ENCODE data around the gene FHOD3. TPM values are rescaled to one million over a fixed set of nuclear protein-coding genes. Genes with fewer than 3 reads are reported as not detected.

FHOD3 gene
- total and polyA plus RNA-seq, 2 of the 13 experiments (the other 11 are each of a cell fraction or from before 2014, with no cell fraction given) = 0.07 TPM; not detected in 1

- Histone ChIP-seq H4K20me1 (ENCODE audit: insufficient read depth, low read length) (no peaks in the 10 kb centered on the region), H3K4me3 (replicated peaks in 1 of 3; ENCODE audit: insufficient read depth in 1 of 3, low read depth in 2 of 3, low read length in 3 of 3) (no peak overlapping the region), H2AFZ (ENCODE audit: low read length) (no peak overlapping the region), H3K4me2 (ENCODE audit: low read depth, low read length) (no peak overlapping the region), H3K27ac (ENCODE audit: extremely low read length, insufficient read depth, low read length) (no peak overlapping the region), H3K36me3 (replicated peaks in 1 of 2; ENCODE audit: control insufficient read depth in 1 of 2, insufficient read depth in 2 of 2, low read length in 2 of 2) (no peaks in the 10 kb centered on the region), H3K9ac (ENCODE audit: insufficient read depth, low read depth, low read length) (no peak overlapping the region), H3K79me2 (ENCODE audit: insufficient read depth, low read length) (no peaks in the 10 kb centered on the region), H3K9me3 (ENCODE audit: low read length) (no peaks in the 10 kb centered on the region), H3K4me1 (ENCODE audit: insufficient read depth, low read length) (no peaks in the 10 kb centered on the region), H3K27me3 (ENCODE audit: control insufficient read depth in 1 of 2, insufficient read depth in 2 of 2, low read length in 2 of 2) (peaks cover 2 to 24% of the 10 kb centered on the region in 2 experiments; a peak in 2 of 5 replicates)
- peak; percentile 27; the same call in 1 of the 3 replicates for ATAC-seq
- no peak for DNase-seq (ENCODE audit: low spot score)
- no TSS peak for BruUV-seq (replicated peaks)
- ChIA-PET POLR2A (no interaction called here), CTCF (ENCODE audit: low intra/inter-chr PET ratio, low total read pairs) (no interaction called here)
- 24% methylated on average over 5 of the region's 5 CpGs for WGBS (ENCODE audit: low lambda C conversion rate)
- in situ Hi-C loops (cut with HindIII; ENCODE audit: extremely low pct_ligation_motif_present, low pct_unique_long_range_greater_than_20kb) = no loop called here
- 0 out of 2 replicates have a peak, but pooled peaks have one; percentile 23 for TF ChIP-seq CTCF (CRISPR knock-in tag; IDR thresholded peaks at IDR 0.05)
- TF ChIP-seq RFXANK (CRISPR knock-in tag; IDR thresholded peaks at IDR 0.05) = no peak
- TF ChIP-seq STAG1 (CRISPR knock-in tag; IDR thresholded peaks at IDR 0.05) = peak; percentile 38
- FAIRE-seq = no peak
- intact Hi-C loops (cut with micrococcal nuclease; ENCODE audit: unreplicated experiment) = no loop called here
These were observed 75.4 kb downstream of the FHOD3 start for GRCh38 chr18:36372903-36373311.

GRCh38 chr18:36374262-36374661, 76.7 kb downstream of the FHOD3 start:
- Histone ChIP-seq H3K4me1 (ENCODE audit: insufficient read depth, low read length) (no peaks in the 10 kb centered on the region), H3K27me3 (ENCODE audit: control insufficient read depth in 1 of 2, insufficient read depth in 2 of 2, low read length in 2 of 2) (peaks cover 2 to 24% of the 10 kb centered on the region in 2 experiments; a peak in 2 of 5 replicates), H3K4me3 (replicated peaks in 1 of 3; ENCODE audit: insufficient read depth in 1 of 3, low read depth in 2 of 3, low read length in 3 of 3) (no peak overlapping the region), H3K9me3 (ENCODE audit: low read length) (no peaks in the 10 kb centered on the region), H4K20me1 (ENCODE audit: insufficient read depth, low read length) (no peaks in the 10 kb centered on the region), H3K79me2 (ENCODE audit: insufficient read depth, low read length) (no peaks in the 10 kb centered on the region), H2AFZ (ENCODE audit: low read length) (no peak overlapping the region), H3K36me3 (replicated peaks in 1 of 2; ENCODE audit: control insufficient read depth in 1 of 2, insufficient read depth in 2 of 2, low read length in 2 of 2) (no peaks in the 10 kb centered on the region), H3K4me2 (ENCODE audit: low read depth, low read length) (no peak overlapping the region), H3K9ac (ENCODE audit: insufficient read depth, low read depth, low read length) (no peak overlapping the region), H3K27ac (ENCODE audit: extremely low read length, insufficient read depth, low read length) (no peak overlapping the region)
- DNase-seq (ENCODE audit: low spot score) (no peak), FAIRE-seq (no peak), ATAC-seq (no peak)
- POLR2A ChIA-PET = no interaction called here
- WGBS (ENCODE audit: low lambda C conversion rate) = 3% methylated on average over 3 of the region's 3 CpGs
- CTCF ChIA-PET (ENCODE audit: low intra/inter-chr PET ratio, low total read pairs) = no interaction called here
- no TSS peak for BruUV-seq (replicated peaks)
- in situ Hi-C loops (cut with HindIII; ENCODE audit: extremely low pct_ligation_motif_present, low pct_unique_long_range_greater_than_20kb) = no loop called here
- intact Hi-C loops (cut with micrococcal nuclease; ENCODE audit: unreplicated experiment) = no loop called here
- TF ChIP-seq XBP1 (CRISPR knock-in tag; IDR thresholded peaks at IDR 0.05) (no peak), ZNF253 (CRISPR knock-in tag; IDR thresholded peaks at IDR 0.05; ENCODE audit: borderline replicate concordance) (no peak), EEA1 (CRISPR knock-in tag; IDR thresholded peaks at IDR 0.05; ENCODE audit: borderline replicate concordance) (no peak), CREBL2 (CRISPR knock-in tag; IDR thresholded peaks at IDR 0.05; ENCODE audit: borderline replicate concordance) (no peak), THRA (CRISPR knock-in tag; IDR thresholded peaks at IDR 0.05; ENCODE audit: borderline replicate concordance) (no peak), ZFX (CRISPR knock-in tag; IDR thresholded peaks at IDR 0.05; ENCODE audit: low read depth) (no peak), CBX5 (CRISPR knock-in tag; IDR thresholded peaks at IDR 0.05; ENCODE audit: borderline replicate concordance) (no peak), HNRNPH1 (optimal IDR thresholded peaks at IDR 0.05; ENCODE audit: low read depth, low read length) (no peak), POLR2AphosphoS2 (IDR thresholded peaks at IDR 0.05; ENCODE audit: low read depth, low read length) (no peak), CERS6 (CRISPR knock-in tag; IDR thresholded peaks at IDR 0.05) (no peak), HOXA9 (CRISPR knock-in tag; IDR thresholded peaks at IDR 0.05; ENCODE audit: borderline replicate concordance) (no peak), NFATC3 (CRISPR knock-in tag; IDR thresholded peaks at IDR 0.05) (no peak)

Measured in HepG2 (cell line).